AG09319 (cell line): ENCODE results near the gene BAIAP3.

Experiments used
- DNase-seq: peaks from one replicate; pipeline ENCODE4 v3.0.0-alpha.2; 2010; ENCODE audit warnings: low read depth; ENCODE audit errors: extremely low read depth
- TF ChIP-seq, protein P1 (sequence below): IDR thresholded peaks from 2 replicates; pipeline ENCODE4 v1.5.1; 2011; ENCODE audit warnings: low read depth, mild to moderate bottlenecking, inconsistent platforms, low read length, moderate library complexity

BAIAP3 gene

DNA sequence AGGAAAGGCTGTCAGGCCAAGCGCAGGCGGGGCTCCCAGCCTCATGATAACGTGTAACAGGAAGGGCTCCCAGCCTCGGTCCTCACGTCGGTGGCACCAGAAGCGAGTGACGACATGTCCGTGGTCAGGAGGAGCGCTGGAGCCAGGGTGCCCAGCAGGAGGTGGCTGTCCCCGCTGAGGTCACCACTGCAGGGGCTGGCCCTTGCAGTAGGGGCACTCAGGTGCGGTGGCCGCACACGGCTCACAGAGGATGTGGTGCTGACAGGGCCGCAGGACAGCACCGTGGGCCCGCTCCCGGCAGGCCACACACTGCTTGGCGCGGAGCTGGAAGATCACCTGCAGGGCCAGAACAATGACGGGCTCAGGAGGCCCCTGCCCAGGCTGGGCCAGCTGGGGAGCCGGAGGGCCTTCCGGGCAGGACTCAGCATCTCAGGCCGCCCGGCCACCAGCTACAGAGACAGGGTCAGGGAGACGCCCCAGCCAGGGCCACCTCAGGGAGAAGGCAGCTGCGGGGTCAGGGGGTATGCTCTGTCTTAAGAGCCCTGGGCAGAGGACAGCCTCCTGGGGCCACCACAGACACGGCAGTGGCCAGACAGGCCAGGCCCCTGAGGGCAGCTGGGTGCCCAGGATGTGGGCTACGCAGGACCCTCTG is 32.7 kb downstream of the BAIAP3 start:
- TF ChIP-seq, protein P1, sequence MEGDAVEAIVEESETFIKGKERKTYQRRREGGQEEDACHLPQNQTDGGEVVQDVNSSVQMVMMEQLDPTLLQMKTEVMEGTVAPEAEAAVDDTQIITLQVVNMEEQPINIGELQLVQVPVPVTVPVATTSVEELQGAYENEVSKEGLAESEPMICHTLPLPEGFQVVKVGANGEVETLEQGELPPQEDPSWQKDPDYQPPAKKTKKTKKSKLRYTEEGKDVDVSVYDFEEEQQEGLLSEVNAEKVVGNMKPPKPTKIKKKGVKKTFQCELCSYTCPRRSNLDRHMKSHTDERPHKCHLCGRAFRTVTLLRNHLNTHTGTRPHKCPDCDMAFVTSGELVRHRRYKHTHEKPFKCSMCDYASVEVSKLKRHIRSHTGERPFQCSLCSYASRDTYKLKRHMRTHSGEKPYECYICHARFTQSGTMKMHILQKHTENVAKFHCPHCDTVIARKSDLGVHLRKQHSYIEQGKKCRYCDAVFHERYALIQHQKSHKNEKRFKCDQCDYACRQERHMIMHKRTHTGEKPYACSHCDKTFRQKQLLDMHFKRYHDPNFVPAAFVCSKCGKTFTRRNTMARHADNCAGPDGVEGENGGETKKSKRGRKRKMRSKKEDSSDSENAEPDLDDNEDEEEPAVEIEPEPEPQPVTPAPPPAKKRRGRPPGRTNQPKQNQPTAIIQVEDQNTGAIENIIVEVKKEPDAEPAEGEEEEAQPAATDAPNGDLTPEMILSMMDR, result no peak

DNA sequence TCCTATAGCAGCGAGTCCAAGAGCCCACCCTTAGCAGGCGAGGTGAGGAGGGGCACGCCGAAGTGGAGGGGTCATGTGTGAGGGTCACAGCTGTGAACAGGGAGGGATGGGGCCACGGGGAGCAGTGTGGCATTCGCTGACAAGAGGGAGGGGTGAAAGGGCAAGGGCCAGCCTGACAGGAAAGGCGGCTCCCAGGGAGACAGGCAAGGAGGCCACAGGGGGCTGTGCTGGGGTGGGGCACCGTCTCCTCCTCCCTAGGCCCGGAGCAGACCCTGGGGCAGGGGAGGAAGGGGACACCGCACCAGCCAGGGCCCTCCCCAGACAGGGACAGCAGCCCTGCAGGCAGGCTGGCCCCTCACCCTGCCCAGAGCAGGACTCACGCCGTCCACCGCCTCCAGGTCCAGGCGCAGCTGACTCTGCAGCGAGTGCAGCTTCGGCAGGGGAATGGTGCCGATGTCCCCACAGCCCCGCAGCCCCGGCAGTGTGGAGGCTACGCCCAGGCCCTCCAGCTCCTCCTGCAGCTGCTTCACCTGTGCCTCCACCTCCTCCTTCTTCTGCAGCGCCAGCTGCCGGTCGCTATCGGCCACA is 33.4 kb downstream of the BAIAP3 start:
- TF ChIP-seq, protein P1, result no peak
- DNase-seq, result no peak

More for the DNA sequence above, 32.7 kb downstream of the BAIAP3 start:
- DNase-seq, result no peak

DNA sequence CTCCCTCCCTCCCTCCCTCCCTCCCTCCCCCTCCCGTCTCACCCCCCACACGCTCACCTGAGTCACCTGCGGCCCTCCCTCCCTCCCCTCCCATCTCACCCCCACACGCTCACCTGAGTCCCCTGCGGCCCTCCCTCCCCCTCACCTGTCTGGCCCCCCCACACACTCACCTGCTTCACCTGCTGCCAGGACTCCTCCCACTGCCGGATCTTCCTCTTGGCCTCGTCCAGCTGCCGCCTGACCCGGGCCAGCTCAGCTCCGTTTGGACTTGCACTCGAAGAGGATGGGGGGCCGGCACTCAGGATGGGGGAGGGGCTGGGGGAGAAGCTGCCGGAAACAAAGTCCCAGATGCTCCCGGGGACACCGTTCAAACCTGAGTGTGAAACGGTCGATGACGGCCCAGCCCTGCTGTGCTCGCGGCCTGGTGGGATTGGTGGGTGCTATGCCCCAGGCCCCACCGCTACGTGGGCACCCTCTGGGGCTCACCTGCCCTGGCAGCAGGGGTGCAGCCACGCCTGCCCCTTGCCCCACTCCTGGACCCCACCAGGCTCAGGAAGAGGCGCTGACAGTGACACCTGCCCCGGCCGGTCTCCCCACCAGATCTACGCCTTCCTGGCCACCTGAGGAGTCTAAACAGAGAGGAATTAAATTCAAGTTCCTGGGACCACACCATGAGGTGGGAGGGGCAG is 34.2 kb downstream of the BAIAP3 start:
- TF ChIP-seq, protein P1, result no peak
- DNase-seq, result no peak

DNA sequence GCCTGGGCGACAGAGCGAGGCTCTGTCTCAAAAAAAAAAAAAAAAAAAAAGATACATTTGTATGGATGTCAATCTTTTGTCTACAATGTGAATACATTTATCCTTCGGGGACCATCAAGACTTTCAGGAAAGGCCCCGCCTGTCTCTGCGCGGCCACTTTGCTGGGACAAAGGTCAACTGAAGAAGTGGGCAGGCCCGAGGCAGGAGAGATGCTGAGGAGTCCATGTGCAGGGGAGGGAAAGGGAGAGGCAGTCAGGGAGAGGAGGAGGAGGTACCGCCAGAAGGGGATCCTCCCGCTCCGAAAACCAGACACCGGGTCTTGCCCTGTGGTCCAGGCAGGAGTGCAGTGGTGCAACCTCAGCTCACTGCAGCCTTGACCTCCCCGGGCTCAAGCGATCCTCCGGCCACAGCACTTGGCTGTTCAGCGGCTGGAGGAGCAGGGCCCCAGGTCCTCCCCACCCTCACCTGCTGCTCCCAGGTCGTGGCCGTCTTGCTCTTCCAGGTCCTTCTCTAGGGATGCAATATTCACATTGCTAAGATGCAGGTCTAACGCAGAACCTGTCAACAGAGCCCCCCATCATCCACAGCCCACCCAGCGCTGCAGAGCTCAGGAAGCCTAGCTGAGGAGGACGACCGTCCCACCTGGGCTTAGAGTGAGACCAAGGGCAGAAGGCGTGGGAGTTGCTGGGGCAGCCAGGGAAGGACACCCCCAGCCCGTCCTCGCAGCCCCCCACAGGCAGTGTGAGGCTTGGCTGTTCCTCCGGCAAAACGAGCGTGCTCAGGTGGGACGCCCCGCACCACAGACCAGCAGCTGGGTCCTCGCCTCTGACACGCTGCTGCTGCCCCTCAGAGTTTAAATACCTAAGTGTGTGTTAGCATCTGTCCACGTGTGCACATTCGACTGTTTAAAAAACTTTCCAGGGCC is 37.9 kb downstream of the BAIAP3 start:
- DNase-seq, result no peak
- TF ChIP-seq, protein P1, result no peak

DNA sequence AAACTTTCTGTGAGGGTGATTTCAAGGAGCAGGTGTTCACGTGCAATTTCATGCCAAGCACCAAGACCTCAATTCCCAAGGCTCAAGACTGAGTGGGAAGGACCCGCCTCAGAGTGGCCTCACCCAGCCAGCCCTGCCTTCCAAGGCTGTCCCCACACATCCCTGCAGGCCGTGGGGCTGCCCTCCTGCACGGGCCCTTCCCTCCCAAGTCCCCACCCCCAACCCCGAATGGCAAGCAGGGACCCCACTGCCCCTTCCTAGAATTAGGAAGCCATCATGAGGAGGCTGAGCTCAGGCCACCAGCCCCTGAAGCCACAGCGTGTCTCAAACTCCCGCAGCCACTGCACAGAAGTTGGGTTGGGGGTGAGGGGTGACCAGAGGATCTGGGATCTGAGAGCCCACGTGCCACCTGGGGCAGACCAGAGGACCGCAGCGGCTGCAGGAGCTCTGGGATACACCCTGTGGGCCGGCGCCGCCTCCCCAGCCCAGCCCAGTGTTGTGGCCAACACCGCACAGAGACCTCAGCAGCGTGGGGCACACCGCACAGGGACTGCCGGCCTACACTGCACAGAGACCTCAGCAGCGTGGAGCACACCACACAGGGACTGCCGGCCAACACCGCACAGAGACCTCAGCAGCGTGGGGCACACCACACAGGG is 39.0 kb downstream of the BAIAP3 start:
- no peak for DNase-seq

More for the DNA sequence above, 39.0 kb downstream of the BAIAP3 start:
- TF ChIP-seq, protein P1, result no peak
